Right lobe of liver (tissue), 4 donors: ENCODE measurements around the gene TECPR1.

Experiments used
- CTCF ChIP-seq, 4 donors: fragments of 200-600 bp in 3 of 4; fragments of 450-650 bp in 1 of 4; IDR thresholded peaks; one replicate each; pipeline versions ENCODE4 v1.5.1 to v1.8.0; 2016 to 2022; ENCODE audit warnings: antibody characterized with exemption in 4 of 4, mild to moderate bottlenecking in 2 of 4
- POLR2A ChIP-seq: fragments of 450-650 bp; IDR thresholded peaks from one replicate; pipeline ENCODE4 v1.6.1; 2017; ENCODE audit warnings: antibody characterized with exemption, mild to moderate bottlenecking
- donor health status: DM: no; HTN: no; CAD: no.
- donor health status: DM: no; HTN: no; CAD: no.
- donor health status: DM: no; HTN: yes; CAD: no.

GRCh38 chr7:98202367-98203195 is 49.5 kb downstream of the TECPR1 start:
- TF ChIP-seq POLR2A (no peak), CTCF (IDR thresholded peaks at IDR 0.05) (no peak)
